OCI-LY7 (cell line): ENCODE measurements around the gene SHISA5. TPM values are rescaled to one million over a fixed set of nuclear protein-coding genes. Genes with fewer than 3 reads are reported as not detected.
A peak's percentile ranks its signal among the peaks of the same experiment; 100 is the strongest.

ENCODE experiments used
- BruUV-seq: library from RNA; stranded (reverse); fragments of 400-500 nt; replicated peaks from 2 replicates; lab custom pipeline; 2021; lab: Mats Ljungman, UMichigan
- CTCF ChIA-PET: fragments of 300-600 bp; sonication (Branson Sonifier 250); formaldehyde crosslinking; loops from one replicate; lab custom pipeline; 2022; ENCODE audit warnings: antibody characterized with exemption; ENCODE audit not compliant: unreplicated experiment; lab: Charles Lee
- POLR2A ChIA-PET: fragments of 300-600 bp; sonication (Branson Sonifier 250); formaldehyde crosslinking; loops from one replicate; lab custom pipeline; 2022; ENCODE audit warnings: antibody characterized with exemption; lab: Charles Lee
- DNase-seq: peaks from one replicate; pipeline ENCODE4 v3.0.0-alpha.2; 2015; ENCODE audit warnings: low spot score
- H2AFZ ChIP-seq: fragments of 200-600 bp; sonication (generic), shearing (Covaris generic); 2 replicates; pipeline ENCODE4 v1.6.1; 2014; ENCODE audit warnings: mild to moderate bottlenecking, antibody characterized with exemption, low read length, moderate library complexity
- H3K27ac ChIP-seq: fragments of 200-600 bp; sonication (generic); 2 replicates; pipeline ENCODE4 v1.5.1; 2014; ENCODE audit warnings: mixed run types, low read depth, mild to moderate bottlenecking, moderate library complexity, low read length, inconsistent platforms; ENCODE audit not compliant: poor library complexity, severe bottlenecking
- H3K36me3 ChIP-seq: fragments of 200-600 bp; sonication (generic); 2 replicates; pipeline ENCODE4 v1.6.1; 2014; ENCODE audit warnings: mild to moderate bottlenecking, antibody characterized with exemption, low read length, moderate library complexity, mixed read lengths; ENCODE audit not compliant: insufficient read depth
- H3K4me1 ChIP-seq: fragments of 200-600 bp; sonication (generic); 2 replicates; pipeline ENCODE4 v1.5.1; 2014; ENCODE audit warnings: mild to moderate bottlenecking, low read length; ENCODE audit not compliant: insufficient read depth, poor library complexity, severe bottlenecking
- H3K4me2 ChIP-seq: fragments of 200-600 bp; sonication (generic); 2 replicates; pipeline ENCODE4 v1.6.1; 2014; ENCODE audit warnings: mild to moderate bottlenecking, low read length
- H3K4me3 ChIP-seq: fragments of 200-600 bp; sonication (generic); 2 replicates; pipeline ENCODE4 v1.5.1; 2014; ENCODE audit warnings: mild to moderate bottlenecking, low read depth, low read length; ENCODE audit not compliant: poor library complexity, severe bottlenecking
- H3K79me2 ChIP-seq: fragments of 200-600 bp; sonication (generic); 2 replicates; pipeline ENCODE4 v1.6.1; 2016; ENCODE audit warnings: low read depth, mild to moderate bottlenecking, low read length, moderate library complexity, mixed read lengths; ENCODE audit not compliant: insufficient read depth
- H3K9me2 ChIP-seq: fragments of 200-600 bp; sonication (generic); 2 replicates; pipeline ENCODE4 v1.6.1; 2016; ENCODE audit warnings: mild to moderate bottlenecking, low read length, mixed read lengths; ENCODE audit not compliant: insufficient read depth
- H3K9me3 ChIP-seq: fragments of 200-600 bp; sonication (generic); 2 replicates; pipeline ENCODE4 v1.6.1; 2014; ENCODE audit warnings: mild to moderate bottlenecking, mixed run types, low read length, mixed read lengths
- H4K20me1 ChIP-seq: fragments of 200-600 bp; sonication (generic); 2 replicates; pipeline ENCODE4 v1.6.1; 2014; ENCODE audit warnings: mild to moderate bottlenecking, antibody characterized with exemption, low read length, moderate library complexity, mixed read lengths; ENCODE audit not compliant: insufficient read depth
- EZH2phosphoT487 ChIP-seq: fragments of 200-600 bp; sonication (generic); IDR thresholded peaks from 2 replicates; pipeline ENCODE4 v1.6.1; 2018; ENCODE audit warnings: low read depth, borderline replicate concordance, mild to moderate bottlenecking, mixed run types, antibody characterized with exemption, low read length, moderate library complexity, mixed read lengths
- intact Hi-C: fragments of 100-400 bp; cut with micrococcal nuclease; formaldehyde crosslinking; loops from one replicate; pipeline ENCODE4 v1.10.0; 2022; ENCODE audit not compliant: unreplicated experiment
- total RNA-seq, 2 experiments: library from RNA; depleted of rRNA in 1 of 2; stranded (reverse); fragments of >200 nt in 1 of 2; shearing (Covaris generic) in 1 of 2; gene quantifications; 2 replicates each; pipeline ENCODE4 v1.2.3, GENCODE V29; 2014 to 2022
- TF ChIP-seq, protein P1 (sequence below): fragments of 200-600 bp; sonication (generic); conservative IDR thresholded peaks from 2 replicates; pipeline ENCODE4 v1.5.1; 2014; ENCODE audit warnings: mild to moderate bottlenecking, antibody characterized with exemption, low read length, moderate library complexity, mixed read lengths

The SHISA5 gene
- total RNA-seq, 2 experiments from 2014 or later, result 97.3 to 102 TPM

DNA sequence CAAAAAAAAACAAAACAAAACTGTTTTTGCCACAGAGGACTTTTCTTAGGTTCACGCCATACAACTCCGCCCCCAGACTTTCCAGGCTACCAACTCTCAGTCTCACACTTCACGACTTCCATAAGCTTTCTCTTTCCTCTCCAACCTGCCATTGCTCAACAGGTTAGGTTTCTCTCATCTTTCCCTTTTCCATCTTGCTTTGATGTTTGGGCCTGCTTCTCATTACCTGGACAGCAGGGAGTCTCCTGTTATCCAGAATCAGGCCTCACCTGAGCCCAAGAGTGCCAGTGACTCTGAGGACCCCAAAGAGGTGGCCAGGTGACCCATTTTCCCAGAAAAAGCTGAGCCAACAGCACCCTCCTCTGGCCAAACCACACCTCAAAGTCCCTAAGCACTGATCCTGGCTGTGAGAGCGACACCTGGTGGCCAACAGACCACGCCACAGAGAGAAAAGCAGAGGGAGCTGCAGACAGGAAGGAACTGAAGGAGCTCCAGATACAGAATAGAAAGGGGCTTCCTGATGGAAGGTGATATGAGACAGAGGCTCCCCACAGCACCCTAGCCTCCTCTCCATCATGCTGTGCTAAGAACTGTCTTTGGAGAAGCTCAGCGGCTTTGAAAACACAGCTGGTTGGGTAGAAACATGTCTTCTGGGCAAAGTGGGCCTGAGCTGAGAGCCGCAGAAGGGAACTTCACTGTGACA lies 68.0 kb downstream of the SHISA5 start:
- peaks cover 20% of the 10 kb centered on the region for H3K79me2 ChIP-seq
- H4K20me1 ChIP-seq, result peaks cover 7% of the 10 kb centered on the region; the same call in 1 of the 2 replicates
- POLR2A ChIA-PET, result interaction anchor here (0.6 to 1.5 kb wide), 8 partner anchors 10 to 246 kb away, joined by 3 to 6 read pairs (median 3); partner anchors contain the start of gene ATRIP
- DNase-seq, result peak; percentile 88
- no peak for TF ChIP-seq EZH2phosphoT487
- TF ChIP-seq, protein P1, sequence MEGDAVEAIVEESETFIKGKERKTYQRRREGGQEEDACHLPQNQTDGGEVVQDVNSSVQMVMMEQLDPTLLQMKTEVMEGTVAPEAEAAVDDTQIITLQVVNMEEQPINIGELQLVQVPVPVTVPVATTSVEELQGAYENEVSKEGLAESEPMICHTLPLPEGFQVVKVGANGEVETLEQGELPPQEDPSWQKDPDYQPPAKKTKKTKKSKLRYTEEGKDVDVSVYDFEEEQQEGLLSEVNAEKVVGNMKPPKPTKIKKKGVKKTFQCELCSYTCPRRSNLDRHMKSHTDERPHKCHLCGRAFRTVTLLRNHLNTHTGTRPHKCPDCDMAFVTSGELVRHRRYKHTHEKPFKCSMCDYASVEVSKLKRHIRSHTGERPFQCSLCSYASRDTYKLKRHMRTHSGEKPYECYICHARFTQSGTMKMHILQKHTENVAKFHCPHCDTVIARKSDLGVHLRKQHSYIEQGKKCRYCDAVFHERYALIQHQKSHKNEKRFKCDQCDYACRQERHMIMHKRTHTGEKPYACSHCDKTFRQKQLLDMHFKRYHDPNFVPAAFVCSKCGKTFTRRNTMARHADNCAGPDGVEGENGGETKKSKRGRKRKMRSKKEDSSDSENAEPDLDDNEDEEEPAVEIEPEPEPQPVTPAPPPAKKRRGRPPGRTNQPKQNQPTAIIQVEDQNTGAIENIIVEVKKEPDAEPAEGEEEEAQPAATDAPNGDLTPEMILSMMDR, result peak; percentile 100
- H3K9me2 ChIP-seq, result no peaks in the 10 kb centered on the region
- H2AFZ ChIP-seq, result no peak overlapping the region; the same call in 1 of the 2 replicates
- intact Hi-C loops, result loop anchor here (1.0 to 10.0 kb wide), 6 partner anchors 35 to 242 kb away; partner anchors contain the start of gene NME6
- peak overlapping the region; percentile 74 for H3K4me2 ChIP-seq
- no TSS peak for BruUV-seq
- CTCF ChIA-PET, result interaction anchor here (0.5 to 1.9 kb wide), 37 partner anchors 10 to 915 kb away, joined by 3 to 31 read pairs (median 3); partner anchors contain the start of genes ATRIP, CELSR3, PFKFB4 and ZNF589
- no peak overlapping the region for H3K4me3 ChIP-seq
- peaks cover 42% of the 10 kb centered on the region; the same call in 1 of the 2 replicates for H3K36me3 ChIP-seq
- H3K27ac ChIP-seq, result peak overlapping the region; percentile 41
- H3K9me3 ChIP-seq, result no peaks in the 10 kb centered on the region
- peaks cover 40% of the 10 kb centered on the region for H3K4me1 ChIP-seq

DNA sequence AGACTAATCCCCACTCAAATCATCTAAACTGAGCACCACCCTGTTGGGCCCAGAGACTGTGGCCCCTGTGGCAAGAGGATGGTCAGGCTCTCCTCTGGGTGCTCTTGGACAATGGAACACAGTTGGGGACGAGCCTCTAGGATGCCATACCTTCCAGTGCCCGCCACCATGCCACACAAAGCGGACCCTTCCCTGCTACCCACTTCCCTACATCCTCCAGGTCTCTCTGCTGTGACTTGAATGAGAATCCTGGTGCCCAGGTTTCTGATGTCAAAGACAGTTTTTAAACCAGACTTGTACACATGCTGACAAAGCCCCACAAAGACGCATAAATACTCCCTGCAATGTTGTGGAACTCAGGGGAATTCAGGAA lies 68.8 kb downstream of the SHISA5 start:
- peaks cover 46% of the 10 kb centered on the region for H3K4me1 ChIP-seq
- TF ChIP-seq EZH2phosphoT487, result no peak
- TF ChIP-seq, protein P1, result no peak
- peaks cover 38% of the 10 kb centered on the region; the same call in 1 of the 2 replicates for H3K36me3 ChIP-seq
- DNase-seq, result no peak
- H3K9me2 ChIP-seq, result no peaks in the 10 kb centered on the region
- ChIA-PET POLR2A (interaction anchor here (0.6 to 1.5 kb wide), 4 partner anchors 11 to 175 kb away, joined by 3 to 6 read pairs (median 3); no protein-coding TSS in a partner anchor), CTCF (interaction anchor here (0.8 to 1.9 kb wide), 7 partner anchors 11 to 166 kb away, joined by 4 to 31 read pairs (median 9); partner anchors contain the start of gene ATRIP)
- H3K79me2 ChIP-seq, result peaks cover 12% of the 10 kb centered on the region
- H3K4me3 ChIP-seq, result no peak overlapping the region
- no peaks in the 10 kb centered on the region for H3K9me3 ChIP-seq
- no peak overlapping the region for H2AFZ ChIP-seq
- H4K20me1 ChIP-seq, result peaks cover 7% of the 10 kb centered on the region; the same call in 1 of the 2 replicates
- H3K27ac ChIP-seq, result no peak overlapping the region
- BruUV-seq, result no TSS peak
- intact Hi-C loops, result loop anchor here (10.0 kb wide), 1 partner anchor 130 kb away; the partner anchor contains the start of gene NME6
- H3K4me2 ChIP-seq, result no peak overlapping the region
